Activated T-cell treated with anti-CD3 and anti-CD28 coated beads, Interleukin-2, amount 50 U/mL, for 48 hours (primary cell): ENCODE results near the gene MRNIP.

Source experiments
- DNase-seq, 2 experiments: peaks; one replicate each; pipeline ENCODE4 v3.0.0-alpha.2; 2020

The MRNIP gene, protein sequence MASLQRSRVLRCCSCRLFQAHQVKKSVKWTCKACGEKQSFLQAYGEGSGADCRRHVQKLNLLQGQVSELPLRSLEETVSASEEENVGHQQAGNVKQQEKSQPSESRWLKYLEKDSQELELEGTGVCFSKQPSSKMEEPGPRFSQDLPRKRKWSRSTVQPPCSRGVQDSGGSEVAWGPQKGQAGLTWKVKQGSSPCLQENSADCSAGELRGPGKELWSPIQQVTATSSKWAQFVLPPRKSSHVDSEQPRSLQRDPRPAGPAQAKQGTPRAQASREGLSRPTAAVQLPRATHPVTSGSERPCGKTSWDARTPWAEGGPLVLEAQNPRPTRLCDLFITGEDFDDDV

DNA sequence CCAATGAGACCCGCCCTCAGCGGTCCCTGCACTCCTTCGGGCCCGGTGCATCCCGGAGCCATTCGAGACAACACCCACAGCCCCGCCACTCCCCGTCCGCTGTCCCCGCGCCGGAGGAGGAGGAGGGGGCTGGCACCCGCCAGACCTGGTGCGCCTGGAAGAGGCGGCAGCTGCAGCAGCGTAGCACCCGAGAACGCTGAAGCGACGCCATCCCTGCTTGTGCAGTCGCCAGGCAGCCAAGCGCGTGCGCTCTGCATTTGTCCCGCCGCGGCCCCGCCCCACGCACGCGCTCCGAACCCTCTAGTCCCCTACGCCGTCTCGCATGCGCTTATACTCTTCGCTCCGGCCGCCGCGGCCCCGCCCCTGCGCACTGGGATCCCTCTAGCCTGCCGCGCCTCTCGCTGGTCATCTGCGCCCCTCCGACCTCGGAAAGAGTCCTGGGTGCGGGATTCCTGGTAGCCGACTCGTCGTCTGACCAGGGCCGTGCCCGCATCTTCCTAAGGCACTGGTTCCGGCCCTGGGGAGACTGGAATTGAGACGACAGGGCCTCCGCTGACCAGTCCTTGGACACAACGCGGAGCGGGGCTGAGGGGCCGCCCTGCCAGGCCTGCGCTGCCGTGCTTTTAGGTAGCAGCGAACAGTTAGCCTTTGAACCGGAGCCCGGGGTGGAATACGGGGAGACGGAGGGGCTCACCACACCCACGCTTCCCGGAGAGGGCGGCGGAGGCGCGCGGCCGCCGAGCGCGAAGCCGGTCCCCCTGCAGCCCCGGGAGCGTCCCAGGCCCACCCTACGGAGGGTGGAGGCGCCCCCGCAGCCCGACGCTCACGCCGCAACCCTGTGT, at the start of gene MRNIP:
Gene MRNIP, minus strand, starts transcription at position 232 of the 842 bp plus-strand sequence. Its CDS starts 21 bp downstream, at position 211.
- peak; percentile 93 to 95 for DNase-seq

DNA sequence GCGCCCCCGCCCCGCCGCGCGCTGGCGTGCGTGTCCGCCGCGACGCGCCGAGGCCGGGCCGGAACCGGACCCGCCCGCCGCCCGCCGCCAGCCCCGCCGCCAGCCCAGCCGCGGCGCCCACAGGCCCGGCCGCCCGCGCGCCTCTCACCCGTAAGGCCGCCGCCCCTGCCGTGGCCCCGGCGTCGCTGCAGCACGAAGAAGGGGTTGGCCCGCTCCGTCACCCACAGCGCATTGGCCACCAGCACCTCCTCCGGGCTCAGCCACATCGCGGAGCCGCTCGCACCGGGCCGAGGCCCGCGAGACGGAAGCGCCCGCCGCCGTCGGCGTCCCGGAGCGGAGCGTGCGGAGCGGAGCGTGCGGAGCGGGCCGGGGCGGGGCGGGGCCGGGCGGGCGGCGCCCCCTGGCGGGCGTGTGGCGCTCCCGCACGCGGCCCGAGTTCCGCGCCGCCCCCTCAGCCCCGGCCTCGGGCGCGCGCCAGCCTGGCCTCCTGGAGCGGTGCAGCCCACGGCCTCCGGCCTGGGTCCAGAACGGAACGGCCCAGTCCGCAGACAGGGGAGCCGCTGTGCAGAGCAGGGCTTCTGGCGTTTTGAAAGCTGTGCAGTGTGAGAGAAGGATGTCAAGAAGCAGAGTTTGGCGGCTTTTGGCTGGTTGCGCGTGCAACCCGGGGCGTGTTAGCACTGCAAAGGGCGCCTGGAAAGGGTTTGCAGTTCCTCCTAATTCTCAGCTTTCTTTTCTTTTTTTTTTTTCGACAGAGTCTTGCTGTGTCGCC, 49.1 kb upstream of the MRNIP start, which contains the start of gene TBC1D9B:
Gene TBC1D9B, minus strand, starts transcription at position 342 of the 769 bp plus-strand sequence. Its CDS starts 76 bp downstream, at position 266.
- DNase-seq = peak; percentile 73 to 77

DNA sequence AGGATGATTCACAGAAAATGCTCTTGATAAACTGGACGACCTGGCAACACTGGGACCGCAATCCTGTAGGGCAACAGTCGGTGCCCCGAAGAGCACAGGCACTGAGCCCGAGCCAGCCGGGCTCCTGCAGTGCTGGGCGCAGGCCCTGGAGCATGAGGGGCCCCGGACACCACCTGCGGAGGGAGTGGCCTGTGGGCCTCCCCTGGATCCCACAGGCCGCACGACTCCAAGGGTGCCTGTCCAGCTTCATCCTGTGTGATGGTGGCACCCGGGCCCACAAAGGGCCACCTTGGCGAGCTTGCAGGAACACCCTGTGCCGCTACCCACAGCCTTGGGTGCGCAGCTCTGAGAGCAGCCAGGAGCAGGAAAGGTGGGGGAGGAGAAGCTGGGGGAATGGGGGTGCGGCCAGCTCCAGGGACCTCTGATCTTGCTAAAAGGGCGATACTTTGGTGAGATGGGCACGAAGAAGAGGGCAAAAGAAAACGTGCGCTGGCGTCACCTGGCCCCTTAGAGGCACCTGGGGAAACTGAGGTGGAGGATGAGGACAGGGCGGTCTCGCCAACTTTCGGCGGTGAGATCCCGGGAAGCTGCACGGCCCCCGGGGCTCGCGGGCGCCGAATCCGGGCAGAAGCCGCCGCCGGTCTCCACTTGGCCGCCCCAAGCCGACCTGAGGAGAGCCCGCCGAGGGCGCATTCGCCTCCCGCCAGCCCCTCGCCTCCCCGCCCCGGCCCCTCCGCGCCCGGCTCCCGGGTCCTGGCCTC, 48.4 kb upstream of the MRNIP start:
- DNase-seq = peak; percentile 52 to 56

DNA sequence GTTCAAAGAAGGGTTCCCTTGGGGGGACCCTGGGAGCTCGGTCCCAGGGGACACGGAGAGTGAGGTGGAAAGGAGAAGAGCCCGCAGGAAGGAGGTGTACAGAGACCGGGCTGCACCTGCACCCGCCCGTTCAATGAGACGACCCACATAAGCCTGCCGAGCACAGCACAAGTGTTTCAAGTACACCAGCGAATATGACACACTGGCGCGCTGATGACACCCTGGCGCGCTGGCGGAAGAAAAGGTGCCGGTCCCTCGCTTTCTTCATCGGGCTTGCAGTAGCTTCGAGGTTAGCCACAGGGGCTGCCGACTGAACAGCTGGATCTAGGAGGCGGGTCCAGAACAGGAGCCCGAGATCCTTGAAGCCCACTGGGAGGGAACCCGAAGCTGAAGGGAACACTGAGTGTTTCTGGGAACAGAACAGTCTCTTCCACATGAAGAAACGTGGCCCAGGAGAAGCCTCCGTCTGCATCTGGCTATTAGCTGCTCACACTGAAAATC, 47.7 kb upstream of the MRNIP start:
- peak; percentile 28 to 41 for DNase-seq

DNA sequence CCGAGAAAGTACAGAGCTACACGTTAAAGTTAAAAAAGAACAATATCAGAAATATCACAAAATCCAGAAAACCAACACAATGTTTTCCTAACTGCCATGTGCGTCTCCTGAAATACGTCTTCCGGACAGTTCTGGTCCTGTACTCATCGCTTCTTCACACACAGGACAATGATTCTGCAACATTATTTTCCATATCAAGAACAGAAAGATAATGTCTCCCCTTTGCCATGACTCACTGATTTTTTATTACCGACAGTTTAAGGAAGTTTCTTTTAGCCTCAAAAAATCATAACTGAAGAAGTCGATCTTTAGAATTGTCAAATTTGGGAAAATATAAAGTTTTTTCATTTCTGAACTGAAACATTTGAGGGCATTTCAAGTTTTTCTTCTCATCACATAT, 46.5 kb upstream of the MRNIP start:
- no peak for DNase-seq

DNA sequence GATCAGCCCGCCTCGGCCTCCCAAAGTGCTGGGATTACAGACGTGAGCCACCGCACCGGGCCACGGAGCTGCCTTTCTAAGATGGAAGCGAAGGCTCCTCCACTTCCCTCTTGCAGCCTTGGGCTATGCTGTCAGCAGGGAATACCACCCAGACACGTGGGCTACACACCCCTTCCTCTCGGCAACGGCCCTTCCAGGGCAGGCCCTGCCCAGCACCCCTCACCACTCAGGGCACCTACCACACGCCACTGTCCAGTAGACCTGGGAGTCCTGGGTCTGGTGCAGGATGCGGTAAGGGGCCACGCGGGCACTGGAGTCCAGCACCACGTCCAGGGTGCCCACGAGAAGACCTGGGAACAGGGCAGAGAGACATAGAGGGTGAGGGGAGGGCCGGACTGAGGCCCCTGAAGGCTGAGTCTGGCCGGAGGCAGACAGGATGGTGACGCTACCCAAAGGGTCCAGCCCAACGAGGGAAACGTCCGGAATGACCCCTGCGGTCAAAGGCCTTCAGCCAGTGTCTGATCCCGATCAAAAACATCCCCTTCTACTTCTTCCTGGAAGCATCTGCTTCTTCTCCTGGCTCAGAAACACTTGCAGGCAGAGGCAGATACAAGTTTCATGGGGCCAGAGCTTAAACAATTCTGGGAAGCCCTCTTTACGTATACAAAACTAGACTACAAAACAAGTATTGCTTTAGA, 46.0 kb upstream of the MRNIP start:
- no peak for DNase-seq

DNA sequence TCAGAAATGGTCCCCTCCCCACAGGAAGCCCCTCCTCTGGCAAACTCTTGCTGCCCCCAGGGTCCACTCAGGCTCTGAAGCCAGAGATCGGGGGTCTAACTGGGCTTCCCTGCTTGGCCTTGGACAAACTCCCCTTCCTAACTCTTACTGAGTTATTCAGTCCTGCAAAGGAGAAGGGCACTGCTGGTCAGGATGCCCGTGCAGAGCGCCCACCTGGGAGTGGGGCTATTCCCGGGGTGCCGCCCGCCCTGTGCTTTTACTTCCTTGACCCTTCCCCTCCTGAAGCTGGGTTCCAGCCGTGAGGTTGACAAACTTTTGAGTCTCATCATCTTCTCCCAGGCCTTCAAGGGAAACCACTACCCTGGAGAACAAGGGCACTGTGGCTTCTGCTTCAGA, 44.1 kb upstream of the MRNIP start:
- DNase-seq = no peak

DNA sequence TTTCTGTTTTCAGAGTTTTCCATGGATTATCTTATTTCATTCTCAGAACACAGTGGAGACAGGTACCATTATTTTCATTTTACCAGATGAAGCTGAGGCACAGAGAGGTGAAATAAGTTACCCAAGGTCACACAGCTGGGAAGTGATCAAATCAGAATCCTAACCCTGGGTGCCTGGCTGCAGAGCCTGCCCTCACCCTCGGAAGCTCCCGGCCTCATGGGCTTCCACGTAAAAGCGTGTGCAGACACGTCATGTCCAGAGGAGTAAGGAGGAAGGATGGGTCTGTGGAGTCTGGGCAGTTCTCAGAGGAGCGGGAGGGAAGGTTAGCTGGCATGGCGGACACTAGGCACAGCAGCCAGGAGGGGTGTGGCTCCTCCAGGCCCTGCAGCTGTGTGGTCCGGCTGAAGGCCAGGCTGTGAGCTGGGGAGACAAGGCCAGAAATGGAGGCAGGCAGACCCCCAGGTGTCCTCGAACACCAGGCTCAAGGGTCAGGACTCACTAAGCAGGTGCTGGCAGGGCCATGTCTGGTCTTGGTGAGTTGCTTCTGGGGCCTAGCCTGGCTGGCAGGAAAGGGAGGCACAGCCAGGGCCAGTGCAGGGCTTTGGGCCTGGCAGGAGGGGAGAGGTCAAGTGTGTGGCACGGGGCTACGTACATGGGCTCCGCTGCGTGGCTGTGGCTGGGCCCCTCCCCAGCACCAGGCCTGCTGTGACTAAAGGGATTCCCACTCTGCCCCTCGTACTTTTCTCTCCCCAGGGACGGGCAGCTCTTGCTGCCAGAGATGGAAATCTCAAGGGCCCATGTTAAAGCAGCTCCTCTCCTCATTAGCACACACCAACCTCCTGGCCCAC, 43.5 kb upstream of the MRNIP start:
- no peak for DNase-seq

DNA sequence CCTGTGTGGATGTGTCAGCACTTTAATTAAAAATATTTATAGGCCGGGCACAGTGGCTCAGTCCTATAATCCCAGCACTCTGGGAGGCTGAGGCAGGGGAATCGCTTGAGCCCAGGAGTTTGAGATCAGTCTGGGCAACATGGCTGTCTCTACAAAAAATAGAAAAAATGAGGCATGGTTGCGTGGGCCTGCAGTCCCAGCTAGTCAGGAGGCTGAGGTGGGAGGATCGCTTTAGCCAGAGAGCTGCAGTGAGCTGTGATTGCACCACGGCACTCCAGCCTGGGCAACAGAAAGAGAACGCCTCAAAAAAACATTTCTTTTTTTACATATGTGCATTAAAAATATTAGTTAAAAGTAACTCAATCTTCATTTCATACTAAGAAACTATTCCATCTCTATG, 42.8 kb upstream of the MRNIP start:
- no peak for DNase-seq

DNA sequence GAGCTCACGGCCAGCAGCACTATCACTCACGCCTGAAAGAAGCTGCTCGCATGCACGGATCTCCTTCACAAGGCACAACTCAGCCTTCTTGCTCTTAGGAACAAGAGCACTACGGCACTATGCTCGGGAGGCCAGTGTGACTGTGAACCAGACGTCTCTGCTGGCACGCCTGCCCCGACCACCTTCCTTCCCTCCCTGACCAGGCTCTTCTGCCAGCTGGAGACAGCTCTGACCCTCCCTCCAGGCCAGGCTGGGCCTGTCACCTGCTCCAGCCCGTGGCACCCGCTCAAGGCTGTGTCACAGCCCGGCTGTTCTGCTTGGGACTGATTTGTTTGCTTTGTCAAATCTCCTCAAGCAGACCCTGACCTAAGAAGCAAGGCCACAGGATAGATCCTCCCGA, 42.1 kb upstream of the MRNIP start:
- DNase-seq = no peak

DNA sequence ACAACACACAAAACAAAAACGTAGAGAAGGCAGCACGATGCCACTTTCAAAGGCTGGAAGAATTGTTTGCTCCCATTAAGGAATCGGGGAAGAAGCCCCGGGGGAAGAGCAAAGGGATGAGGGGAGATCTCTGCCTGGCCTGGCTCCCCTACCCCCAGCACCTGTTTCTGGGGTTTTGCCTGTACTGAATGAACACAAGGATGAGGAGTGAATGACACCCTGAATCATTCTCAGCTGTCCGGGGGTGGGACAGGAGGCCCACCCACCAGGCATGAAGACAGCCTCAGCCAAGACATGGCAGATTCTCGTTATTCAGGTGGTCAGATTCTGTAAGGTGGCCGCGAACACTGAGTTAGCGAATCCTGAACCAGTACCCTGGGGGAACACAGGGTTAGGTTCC, 41.6 kb upstream of the MRNIP start:
- no peak for DNase-seq

DNA sequence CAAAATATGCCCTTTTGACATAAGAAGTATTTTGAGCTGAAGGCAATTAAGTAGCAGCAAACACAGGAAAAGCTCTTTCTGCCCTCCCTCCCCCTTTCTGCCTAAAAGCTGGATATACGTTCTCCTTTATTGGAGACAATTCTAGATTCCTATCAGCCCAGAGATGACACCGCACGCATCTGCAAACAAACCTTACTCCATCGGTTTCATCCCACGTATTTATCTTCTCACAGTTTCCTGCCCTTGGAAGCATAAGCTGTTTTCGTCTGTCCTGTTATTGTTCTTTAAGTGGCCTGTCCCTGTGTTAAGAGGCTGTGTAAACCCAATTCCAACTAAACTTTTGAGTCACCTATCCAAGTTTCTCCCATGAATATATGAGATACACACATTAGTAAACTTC, 37.2 kb upstream of the MRNIP start:
- DNase-seq = no peak

DNA sequence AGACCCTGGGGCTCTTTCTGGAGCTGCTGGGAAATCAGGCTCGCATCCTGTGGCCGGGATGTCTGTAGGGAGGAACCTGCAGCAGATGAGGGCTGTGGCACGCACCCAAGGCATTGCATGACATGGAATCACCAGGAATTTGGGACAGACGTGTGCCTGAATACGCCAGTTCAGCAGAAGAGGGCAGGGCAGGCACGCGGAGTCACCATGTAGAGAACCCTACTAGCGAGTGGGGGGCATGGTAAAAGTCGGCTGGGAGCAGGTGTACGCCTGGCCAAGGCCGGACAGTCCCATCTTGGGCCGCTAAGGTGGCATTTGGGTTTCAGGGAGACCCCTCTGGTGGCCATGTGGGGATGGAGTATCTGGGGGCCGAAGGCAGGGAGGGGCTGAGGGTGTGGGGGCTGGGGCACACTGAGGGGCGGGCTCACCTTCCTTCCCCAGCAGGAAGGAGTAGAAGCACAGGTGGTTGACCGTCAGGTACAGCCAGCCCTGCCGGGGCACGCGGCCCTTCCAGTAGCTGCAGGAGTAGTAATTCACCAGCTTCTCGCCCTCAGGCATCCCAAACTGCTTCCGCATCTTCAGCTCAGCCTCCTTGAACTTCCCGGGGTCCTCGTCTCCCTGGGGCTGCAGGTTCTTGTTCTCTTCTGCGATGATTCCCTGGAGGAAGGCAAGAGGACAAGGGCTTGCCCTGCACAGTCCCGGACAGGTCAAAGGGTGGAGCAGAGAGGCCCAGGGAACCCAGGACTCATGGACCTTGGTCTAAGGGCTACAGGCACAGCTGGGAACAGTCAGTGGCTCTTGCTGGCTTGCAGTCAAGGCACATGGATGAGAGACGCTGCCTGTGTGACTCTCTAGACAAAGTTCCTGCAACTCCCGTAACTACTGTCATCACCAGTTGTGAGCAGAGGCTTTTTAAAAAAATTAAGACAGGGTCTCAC, 35.6 kb upstream of the MRNIP start:
- DNase-seq = no peak

DNA sequence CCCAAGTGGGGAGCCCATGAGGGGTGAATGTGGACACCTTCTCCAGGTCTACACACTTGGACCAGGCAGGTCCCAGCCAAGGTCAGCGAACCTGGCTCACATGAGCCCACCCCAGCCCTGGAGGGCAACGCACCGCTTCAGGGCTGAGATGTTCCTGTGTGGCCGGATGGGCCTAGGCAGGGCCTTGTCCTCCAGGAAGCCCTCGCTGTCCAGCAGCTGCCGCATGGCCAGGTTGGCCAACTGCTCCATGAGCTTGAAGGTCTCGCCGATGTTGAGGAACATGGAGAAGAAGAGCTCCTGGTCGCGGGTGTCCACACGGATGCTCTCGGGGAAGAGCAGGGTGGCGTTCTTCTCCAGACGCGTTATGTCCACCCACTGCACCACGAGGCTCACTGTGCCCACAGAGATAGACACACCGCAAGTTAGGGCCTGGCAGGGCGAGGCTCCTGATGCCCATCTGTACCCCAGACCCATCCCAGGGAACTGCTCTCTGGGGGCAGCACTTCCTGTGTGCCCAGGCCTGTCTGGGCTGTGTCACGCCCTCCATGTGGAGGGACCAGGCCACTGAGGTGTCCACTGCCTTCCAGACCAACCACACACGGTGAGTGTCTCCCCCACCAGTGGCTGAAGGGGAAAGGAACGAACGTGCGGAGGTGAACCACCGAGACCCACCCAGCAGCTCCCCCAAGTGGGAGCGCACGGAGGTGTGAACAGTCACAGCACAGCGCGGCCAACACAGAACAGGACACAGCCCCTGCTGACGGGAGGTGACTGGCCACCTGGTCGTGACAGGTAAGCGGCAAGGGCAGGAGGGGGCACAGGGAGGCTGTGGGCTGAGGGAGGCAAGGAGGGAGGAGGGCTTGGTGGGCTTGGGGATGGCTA, 34.7 kb upstream of the MRNIP start:
- no peak for DNase-seq

DNA sequence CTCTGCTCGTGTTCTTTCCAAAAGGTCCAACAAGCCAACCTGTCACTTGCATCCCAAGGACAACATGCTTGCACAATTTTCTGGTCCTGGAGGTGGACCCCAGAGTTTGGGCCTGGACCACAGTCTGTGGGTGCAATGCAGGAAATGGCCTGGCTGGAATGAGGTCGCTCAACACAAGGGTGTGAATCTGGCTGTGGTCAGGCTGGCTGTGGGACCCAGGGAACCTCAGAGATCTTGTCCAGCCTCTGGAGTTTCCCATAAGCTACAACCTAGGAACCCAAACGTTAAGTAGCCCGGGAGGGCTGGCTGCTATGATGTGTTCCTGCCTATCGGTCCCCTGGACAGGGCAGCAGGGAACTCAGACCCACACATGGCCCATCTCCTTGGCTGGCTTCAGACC, 33.6 kb upstream of the MRNIP start:
- DNase-seq = no peak

DNA sequence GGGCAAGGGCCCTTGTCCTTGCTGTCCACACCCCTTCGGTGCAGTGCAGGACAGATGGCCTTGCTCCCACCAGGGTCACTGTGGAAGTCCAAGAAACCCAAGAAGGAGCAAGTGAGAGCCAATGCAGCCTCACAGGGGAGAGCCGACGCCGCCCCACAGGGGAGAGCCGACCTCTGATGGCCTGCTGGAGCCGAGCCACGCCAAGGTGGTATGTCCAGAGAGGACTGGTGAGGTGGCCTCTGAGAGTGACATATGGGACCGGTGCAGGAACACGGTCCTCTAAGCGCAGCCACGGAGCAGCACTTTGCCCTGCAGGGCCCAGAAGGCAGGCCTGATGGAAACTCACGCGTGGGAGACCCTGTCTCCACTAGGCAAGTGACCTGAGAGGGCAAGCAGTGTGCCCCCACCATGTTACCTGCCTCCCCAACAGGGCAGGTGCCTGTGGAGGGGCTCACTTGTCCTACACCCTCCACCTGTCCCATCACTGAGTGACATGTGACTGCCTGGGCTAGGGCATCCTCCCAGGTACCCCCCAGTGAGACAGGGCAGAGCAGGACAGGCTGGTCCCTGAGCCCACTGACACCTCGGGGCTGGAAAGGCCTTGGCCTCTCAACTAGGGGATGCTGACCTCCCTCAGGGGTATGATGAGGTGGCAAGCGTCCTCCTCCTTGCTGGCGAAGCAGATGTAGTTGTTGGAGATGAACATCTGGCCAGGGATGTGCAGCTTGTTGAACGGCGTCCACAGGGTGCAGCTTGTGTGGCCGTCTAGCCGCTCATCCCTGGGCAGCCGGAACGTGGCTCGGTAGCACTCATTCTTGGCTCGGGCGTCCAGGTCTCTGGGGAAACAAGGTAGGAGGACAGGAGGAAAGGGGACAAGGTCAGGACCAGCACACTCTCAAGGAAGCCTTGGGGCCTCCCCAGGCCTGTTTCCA, 32.4 kb upstream of the MRNIP start:
- no peak for DNase-seq

DNA sequence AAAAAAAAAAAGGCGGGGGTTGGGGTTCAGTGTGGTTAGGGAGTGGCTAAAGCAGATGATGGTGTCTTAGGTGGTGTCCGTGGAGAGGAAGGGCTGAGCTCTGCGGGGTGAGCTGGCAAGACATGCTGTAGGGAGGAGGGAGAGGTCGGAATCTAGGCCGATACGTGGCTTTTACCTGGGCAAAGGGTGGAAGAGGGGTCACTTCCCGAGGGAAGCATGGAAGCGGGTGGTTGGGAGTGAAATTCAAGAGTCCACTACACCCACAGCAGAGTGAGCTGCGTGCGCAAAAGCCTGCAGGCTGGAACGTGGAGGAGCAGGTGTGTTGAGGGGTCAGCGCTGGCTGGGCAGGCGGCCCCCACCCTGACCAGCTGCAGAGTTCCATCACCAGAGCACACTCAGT, 31.3 kb upstream of the MRNIP start:
- no peak for DNase-seq
